ENCODE data around the gene DLG2.

DLG2 gene

GRCh38 chr11:83528877-83529276 lies 2098.3 kb downstream of the DLG2 start:
- no peak for DNase-seq (ENCODE audit: low read depth in 2 of 2)

- no peak for DNase-seq (ENCODE audit: low read depth in 2 of 2)
Measured at GRCh38 chr11:83528225-83528624, 2098.9 kb downstream of the DLG2 start.

- no peak for DNase-seq (ENCODE audit: low read depth in 2 of 2)
Measured at GRCh38 chr11:83523676-83524075, 2103.5 kb downstream of the DLG2 start.

GRCh38 chr11:83522911-83523310 lies 2104.2 kb downstream of the DLG2 start:
- DNase-seq (ENCODE audit: low read depth in 2 of 2), result no peak

- DNase-seq (ENCODE audit: low read depth in 2 of 2), result no peak
Measured at GRCh38 chr11:83521647-83522596, 2105.2 kb downstream of the DLG2 start.

GRCh38 chr11:83520849-83521248 lies 2106.3 kb downstream of the DLG2 start:
- no peak for DNase-seq (ENCODE audit: low read depth in 2 of 2)

- no peak for DNase-seq (ENCODE audit: low read depth in 2 of 2)
Measured at GRCh38 chr11:83511646-83512045, 2115.5 kb downstream of the DLG2 start.

GRCh38 chr11:83510530-83511460 lies 2116.3 kb downstream of the DLG2 start:
- no peak for DNase-seq (ENCODE audit: low read depth in 2 of 2)

- no peak for DNase-seq (ENCODE audit: low read depth in 2 of 2)
Measured at GRCh38 chr11:83508804-83509203, 2118.3 kb downstream of the DLG2 start.

GRCh38 chr11:83502041-83502440 lies 2125.1 kb downstream of the DLG2 start:
- DNase-seq (ENCODE audit: low read depth in 2 of 2), result no peak

GRCh38 chr11:83493917-83494316 lies 2133.2 kb downstream of the DLG2 start:
- DNase-seq (ENCODE audit: low read depth in 2 of 2), result no peak

GRCh38 chr11:83493034-83493433 lies 2134.1 kb downstream of the DLG2 start:
- no peak for DNase-seq (ENCODE audit: low read depth in 2 of 2)

GRCh38 chr11:83483808-83484207 lies 2143.3 kb downstream of the DLG2 start:
- DNase-seq (ENCODE audit: low read depth in 2 of 2), result no peak

GRCh38 chr11:83480811-83481210 lies 2146.3 kb downstream of the DLG2 start:
- DNase-seq (ENCODE audit: low read depth in 2 of 2), result no peak

- no peak for DNase-seq (ENCODE audit: low read depth in 2 of 2)
Measured at GRCh38 chr11:83480251-83480650, 2146.9 kb downstream of the DLG2 start.

GRCh38 chr11:83477772-83478171 lies 2149.4 kb downstream of the DLG2 start:
- no peak for DNase-seq (ENCODE audit: low read depth in 2 of 2)

- no peak for DNase-seq (ENCODE audit: low read depth in 2 of 2)
Measured at GRCh38 chr11:83475760-83476159, 2151.4 kb downstream of the DLG2 start.

GRCh38 chr11:83473743-83474142 lies 2153.4 kb downstream of the DLG2 start:
- DNase-seq (ENCODE audit: low read depth in 2 of 2), result no peak

- DNase-seq (ENCODE audit: low read depth in 2 of 2), result no peak
Measured at GRCh38 chr11:83472806-83473205, 2154.3 kb downstream of the DLG2 start.

GRCh38 chr11:83471831-83472727 lies 2155.1 kb downstream of the DLG2 start:
- no peak for DNase-seq (ENCODE audit: low read depth in 2 of 2)

GRCh38 chr11:83467837-83468236 lies 2159.3 kb downstream of the DLG2 start:
- no peak for DNase-seq (ENCODE audit: low read depth in 2 of 2)
